ENCODE results near the gene MCM9.

Gene MCM9

GRCh38 chr6:118934461-118935330, at the start of gene MCM9:
MCM9 (minus strand) TSS chr6:118935159; CDS start chr6:118931723, 3,436 bp downstream.
- peak within 1 kb of the TSS; percentile 86 for H3K4me3 ChIP-seq (ENCODE audit: low read depth, low read length)
- TF ChIP-seq POLR2A (IDR thresholded peaks at IDR 0.05; ENCODE audit: extremely low read depth, insufficient read length) = peak; percentile 78
- peak; percentile 75 for TF ChIP-seq MYC (IDR thresholded peaks at IDR 0.05; ENCODE audit: low read depth, low read length)
- TF ChIP-seq, protein P1, sequence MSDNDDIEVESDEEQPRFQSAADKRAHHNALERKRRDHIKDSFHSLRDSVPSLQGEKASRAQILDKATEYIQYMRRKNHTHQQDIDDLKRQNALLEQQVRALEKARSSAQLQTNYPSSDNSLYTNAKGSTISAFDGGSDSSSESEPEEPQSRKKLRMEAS (IDR thresholded peaks at IDR 0.05; ENCODE audit: low read depth, low read length) = peak; percentile 84
- TF ChIP-seq CTCF (IDR thresholded peaks at IDR 0.05; ENCODE audit: low read depth, low read length) = no peak
- DNase-seq (ENCODE audit: low read depth) = peak; percentile 96

- no peak for DNase-seq (ENCODE audit: low read depth)
- TF ChIP-seq MYC (IDR thresholded peaks at IDR 0.05; ENCODE audit: low read depth, low read length) (no peak), CTCF (IDR thresholded peaks at IDR 0.05; ENCODE audit: low read depth, low read length) (no peak), POLR2A (IDR thresholded peaks at IDR 0.05; ENCODE audit: extremely low read depth, insufficient read length) (no peak)
- TF ChIP-seq, protein P1 (IDR thresholded peaks at IDR 0.05; ENCODE audit: low read depth, low read length) = no peak
Observed at GRCh38 chr6:118984342-118984741, 49.4 kb upstream of the MCM9 start.

GRCh38 chr6:118982575-118982911, 47.6 kb upstream of the MCM9 start:
- H3K4me3 ChIP-seq (ENCODE audit: low read depth, low read length) = no peak overlapping the region
- TF ChIP-seq CTCF (IDR thresholded peaks at IDR 0.05; ENCODE audit: low read depth, low read length) (no peak), MYC (IDR thresholded peaks at IDR 0.05; ENCODE audit: low read depth, low read length) (no peak), POLR2A (IDR thresholded peaks at IDR 0.05; ENCODE audit: extremely low read depth, insufficient read length) (no peak)
- TF ChIP-seq, protein P1 (IDR thresholded peaks at IDR 0.05; ENCODE audit: low read depth, low read length) = no peak
- DNase-seq (ENCODE audit: low read depth) = no peak

More at GRCh38 chr6:118984342-118984741, 49.4 kb upstream of the MCM9 start:
- H3K4me3 ChIP-seq (ENCODE audit: low read depth, low read length) = no peak overlapping the region

DNA sequence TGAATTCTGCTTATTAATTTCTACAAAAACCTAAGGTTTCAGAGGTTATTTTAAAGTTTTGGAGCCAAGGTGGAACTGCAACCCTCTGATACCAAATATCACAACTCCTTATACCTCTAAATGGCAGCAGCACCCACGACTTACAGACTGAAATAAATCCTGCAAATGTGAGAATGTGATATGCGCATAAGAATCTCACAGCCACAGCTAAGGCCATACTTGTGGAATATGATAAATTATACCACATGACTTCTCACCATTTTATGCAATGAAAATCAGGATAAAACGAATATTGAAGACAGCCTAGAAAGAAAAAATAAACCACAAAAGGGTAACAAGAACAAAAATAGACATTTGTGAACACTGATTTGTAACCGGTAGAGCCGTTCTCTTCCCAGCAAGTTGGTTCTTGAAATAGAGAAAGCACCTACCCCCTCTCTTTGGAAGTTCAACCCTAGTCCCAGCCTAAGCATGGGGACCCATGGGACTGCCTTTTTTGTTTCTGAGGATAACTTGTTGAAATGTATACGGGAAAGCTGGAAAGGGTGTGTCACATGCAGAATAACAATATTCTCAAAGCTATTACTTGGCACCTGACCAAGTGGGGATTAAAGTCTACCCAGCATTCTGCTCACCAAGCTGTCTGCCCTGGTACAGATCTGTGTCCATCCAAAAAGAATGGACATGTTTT, 47.1 kb upstream of the MCM9 start:
- DNase-seq (ENCODE audit: low read depth) = no peak
- TF ChIP-seq, protein P1 (IDR thresholded peaks at IDR 0.05; ENCODE audit: low read depth, low read length) = no peak
- TF ChIP-seq CTCF (IDR thresholded peaks at IDR 0.05; ENCODE audit: low read depth, low read length) (no peak), POLR2A (IDR thresholded peaks at IDR 0.05; ENCODE audit: extremely low read depth, insufficient read length) (no peak), MYC (IDR thresholded peaks at IDR 0.05; ENCODE audit: low read depth, low read length) (no peak)
- H3K4me3 ChIP-seq (ENCODE audit: low read depth, low read length) = no peak overlapping the region

DNA sequence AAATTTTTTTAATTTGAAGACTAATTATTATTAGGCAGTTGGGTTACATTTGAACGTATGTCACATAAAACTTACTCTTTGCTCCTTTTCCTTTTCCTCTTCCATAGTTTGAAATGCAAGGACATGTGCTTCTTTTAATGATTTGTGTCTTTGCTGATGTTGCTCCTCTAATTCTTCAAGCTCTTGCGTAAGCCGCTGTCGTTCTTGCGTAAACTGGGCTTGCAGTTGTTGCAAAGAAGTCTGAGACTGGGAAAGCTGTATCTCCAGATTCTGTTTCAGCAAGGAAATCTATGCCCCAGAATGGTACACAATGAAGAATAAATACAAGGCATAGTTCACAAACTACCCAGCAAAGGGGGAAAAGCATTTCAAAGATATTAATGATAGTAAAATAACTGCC, 45.1 kb upstream of the MCM9 start:
- H3K4me3 ChIP-seq (ENCODE audit: low read depth, low read length) = no peak overlapping the region
- peak; percentile 79 for DNase-seq (ENCODE audit: low read depth)
- TF ChIP-seq MYC (IDR thresholded peaks at IDR 0.05; ENCODE audit: low read depth, low read length) (no peak), POLR2A (IDR thresholded peaks at IDR 0.05; ENCODE audit: extremely low read depth, insufficient read length) (no peak), CTCF (IDR thresholded peaks at IDR 0.05; ENCODE audit: low read depth, low read length) (no peak)
- TF ChIP-seq, protein P1 (IDR thresholded peaks at IDR 0.05; ENCODE audit: low read depth, low read length) = peak; percentile 29; the same call in 1 of the 2 replicates

Measured in NB4 (cell line).